H1 (cell line): ENCODE results near the gene KRTAP3-1. TPM values are rescaled to one million over a fixed set of nuclear protein-coding genes. Genes with fewer than 3 reads are reported as not detected.

Experiments
- CTCF ChIA-PET: fragments of 300-600 bp; sonication (Branson Sonifier 250); formaldehyde crosslinking; loops from one replicate; lab custom pipeline; 2021; ENCODE audit not compliant: partially characterized antibody; lab: Charles Lee
- POLR2A ChIA-PET: fragments of 300-600 bp; sonication (Branson Sonifier 250); formaldehyde crosslinking; loops from one replicate; lab custom pipeline; 2021; ENCODE audit warnings: inconsistent platforms; ENCODE audit not compliant: partially characterized antibody; lab: Charles Lee
- DNase-seq, 2 experiments: peaks; one replicate each; pipeline versions ENCODE4 v3.0.0 to v3.0.0-alpha.2; 2010 to 2022; ENCODE audit warnings: low spot score in 2 of 2, low read depth in 1 of 2, mixed read lengths in 1 of 2
- FAIRE-seq: peaks from 2 replicates; lab custom pipeline; 2011; peaks lifted over from hg19 to GRCh38; lab: Jason Lieb, UNC
- H2AFZ ChIP-seq: 2 replicates; pipeline ENCODE4 v1.8.1; 2012; ENCODE audit warnings: low read length, inconsistent platforms
- H2AK5ac ChIP-seq: 2 replicates; pipeline ENCODE4 v1.6.1; 2013; ENCODE audit warnings: low read depth, low read length
- H2BK120ac ChIP-seq: replicated peaks from 2 replicates; pipeline ENCODE3; 2013; ENCODE audit warnings: low read depth, low read length, inconsistent platforms
- H2BK12ac ChIP-seq: 2 replicates; pipeline ENCODE4 v1.6.1; 2013; ENCODE audit warnings: low read depth, low read length
- H2BK15ac ChIP-seq: 2 replicates; pipeline ENCODE4 v1.6.1; 2013; ENCODE audit warnings: low read length
- H2BK20ac ChIP-seq: 2 replicates; pipeline ENCODE4 v1.6.1; 2013; ENCODE audit warnings: low read length
- H2BK5ac ChIP-seq: 2 replicates; pipeline ENCODE4 v1.6.1; 2013; ENCODE audit warnings: low read depth, low read length
- H3K14ac ChIP-seq: 2 replicates; pipeline ENCODE4 v1.6.1; 2013; ENCODE audit warnings: inconsistent platforms; ENCODE audit not compliant: insufficient read length
- H3K18ac ChIP-seq: 2 replicates; pipeline ENCODE4 v1.6.1; 2013; ENCODE audit warnings: low read length; ENCODE audit errors: extremely low read depth
- H3K23ac ChIP-seq: 2 replicates; pipeline ENCODE4 v1.6.1; 2013; ENCODE audit warnings: inconsistent platforms; ENCODE audit not compliant: insufficient read length
- H3K23me2 ChIP-seq: 2 replicates; pipeline ENCODE4 v1.6.1; 2013; ENCODE audit warnings: low read depth, low read length
- H3K27ac ChIP-seq: 2 replicates; pipeline ENCODE4 v1.6.1; 2011; ENCODE audit warnings: low read depth, low read length, inconsistent platforms
- H3K27me3 ChIP-seq, 4 experiments: replicated peaks in 1 of 4; 1 replicate in 1 of 4; 2 replicates in 3 of 4; pipeline versions ENCODE4 v1.6.1 to v1.8.1; 2011 to 2013; ENCODE audit warnings: low read length in 3 of 4, mild to moderate bottlenecking in 3 of 4, inconsistent platforms in 2 of 4, mixed read lengths in 2 of 4, moderate library complexity in 1 of 4; ENCODE audit not compliant: control insufficient read depth in 3 of 4, insufficient read depth in 3 of 4; ENCODE audit errors: extremely low read depth in 1 of 4
- H3K36me3 ChIP-seq, 4 experiments: 2 replicates each; pipeline versions ENCODE4 v1.6.1 to v1.8.1; 2011 to 2013; ENCODE audit warnings: mild to moderate bottlenecking in 4 of 4, low read length in 3 of 4, moderate library complexity in 2 of 4, control low read depth in 1 of 4, inconsistent platforms in 1 of 4; ENCODE audit not compliant: insufficient read depth in 4 of 4, control insufficient read depth in 2 of 4
- H3K4ac ChIP-seq: replicated peaks from 2 replicates; pipeline ENCODE3; 2013; ENCODE audit warnings: low read length, low read depth, mixed read lengths, inconsistent platforms; ENCODE audit not compliant: insufficient read length
- H3K4me1 ChIP-seq, 4 experiments: replicated peaks in 1 of 4; 1 replicate in 1 of 4; 2 replicates in 3 of 4; pipeline versions ENCODE4 v1.6.1 to v1.8.1; 2011 to 2013; ENCODE audit warnings: low read length in 3 of 4, inconsistent platforms in 2 of 4, mixed read lengths in 1 of 4; ENCODE audit not compliant: insufficient read depth in 4 of 4, control insufficient read depth in 3 of 4
- H3K4me2 ChIP-seq, 2 experiments: 2 replicates each; pipeline versions ENCODE4 v1.6.1 to v1.8.1; 2011 to 2013; ENCODE audit warnings: low read depth in 2 of 2, low read length in 2 of 2, control low read depth in 1 of 2, inconsistent platforms in 1 of 2, mild to moderate bottlenecking in 1 of 2; ENCODE audit not compliant: insufficient read depth in 1 of 2
- H3K4me3 ChIP-seq, 4 experiments: fragments of 200-600, 300-600 bp in 1 of 4; sonication (generic), shearing (Covaris generic), sonication (Bioruptor Twin) in 1 of 4; 2 replicates each; pipeline versions ENCODE4 v1.5.1 to v1.8.1; 2011 to 2016; ENCODE audit warnings: low read length in 4 of 4, low read depth in 3 of 4, control low read depth in 2 of 4, inconsistent platforms in 2 of 4, mild to moderate bottlenecking in 2 of 4, mixed read lengths in 1 of 4, moderate library complexity in 1 of 4; ENCODE audit not compliant: insufficient read depth in 2 of 4; ENCODE audit errors: extremely low read depth in 1 of 4
- H3K56ac ChIP-seq: replicated peaks from 2 replicates; pipeline ENCODE3; 2013; ENCODE audit warnings: low read depth, mild to moderate bottlenecking, mixed read lengths, low read length, inconsistent platforms; ENCODE audit not compliant: insufficient read length
- H3K79me1 ChIP-seq: 2 replicates; pipeline ENCODE4 v1.6.1; 2013; ENCODE audit warnings: low read depth, low read length, control low read depth
- H3K79me2 ChIP-seq, 2 experiments: 2 replicates each; pipeline versions ENCODE4 v1.6.1 to v1.8.1; 2012 to 2013; ENCODE audit warnings: low read length in 2 of 2, mild to moderate bottlenecking in 2 of 2, inconsistent platforms in 1 of 2; ENCODE audit not compliant: insufficient read depth in 2 of 2, control insufficient read depth in 1 of 2
- H3K9ac ChIP-seq, 4 experiments: replicated peaks in 1 of 4; 1 replicate in 1 of 4; 2 replicates in 3 of 4; pipeline versions ENCODE4 v1.6.1 to v1.8.1; 2011 to 2013; ENCODE audit warnings: low read depth in 3 of 4, low read length in 3 of 4, control low read depth in 2 of 4, mild to moderate bottlenecking in 2 of 4, moderate library complexity in 2 of 4, inconsistent platforms in 1 of 4; ENCODE audit errors: extremely low read depth in 1 of 4
- H3K9me3 ChIP-seq, 2 experiments: 2 replicates each; pipeline versions ENCODE4 v1.6.1 to v1.8.1; 2012 to 2013; ENCODE audit warnings: mild to moderate bottlenecking in 2 of 2, moderate library complexity in 2 of 2, control low read depth in 1 of 2, inconsistent platforms in 1 of 2, low read depth in 1 of 2, low read length in 1 of 2, mixed read lengths in 1 of 2; ENCODE audit not compliant: insufficient read depth in 2 of 2
- H4K20me1 ChIP-seq, 2 experiments: replicated peaks in 1 of 2; 2 replicates each; pipeline versions ENCODE3 to v1.8.1; 2011 to 2013; ENCODE audit warnings: inconsistent platforms in 2 of 2, low read length in 2 of 2, mild to moderate bottlenecking in 1 of 2; ENCODE audit not compliant: insufficient read depth in 2 of 2, control insufficient read depth in 1 of 2
- H4K5ac ChIP-seq: 2 replicates; pipeline ENCODE4 v1.6.1; 2013; ENCODE audit warnings: low read length, low read depth, mixed read lengths, inconsistent platforms; ENCODE audit not compliant: insufficient read length
- H4K8ac ChIP-seq: 2 replicates; pipeline ENCODE4 v1.8.0; 2013; ENCODE audit warnings: mild to moderate bottlenecking, moderate library complexity, low read length, inconsistent platforms; ENCODE audit not compliant: insufficient read depth; ENCODE audit errors: extremely low read depth
- H4K91ac ChIP-seq: replicated peaks from 2 replicates; pipeline ENCODE3; 2013; ENCODE audit warnings: low read length, mixed read lengths, inconsistent platforms; ENCODE audit not compliant: insufficient read length
- CTCF ChIP-seq, 3 experiments: IDR thresholded peaks; 1 replicate in 2 of 3; 2 replicates in 1 of 3; pipeline versions ENCODE4 v1.5.1 to v1.6.1; 2011; ENCODE audit warnings: low read length in 3 of 3, mild to moderate bottlenecking in 3 of 3, inconsistent platforms in 2 of 3, low read depth in 1 of 3, moderate library complexity in 1 of 3; ENCODE audit not compliant: insufficient read depth in 1 of 3; ENCODE audit errors: control extremely low read depth in 1 of 3
- EGR1 ChIP-seq: IDR thresholded peaks from 2 replicates; pipeline ENCODE4 v1.6.1; 2011; ENCODE audit warnings: low read depth, low read length, borderline replicate concordance
- GABPA ChIP-seq: IDR thresholded peaks from 2 replicates; pipeline ENCODE4 v1.6.1; 2011; ENCODE audit warnings: mild to moderate bottlenecking, low read length, moderate library complexity, borderline replicate concordance; ENCODE audit not compliant: insufficient read depth
- NANOG ChIP-seq: IDR thresholded peaks from 2 replicates; pipeline ENCODE4 v1.6.1; 2011; ENCODE audit warnings: low read length, low read depth, mild to moderate bottlenecking, inconsistent platforms; ENCODE audit not compliant: insufficient read depth, poor library complexity, severe bottlenecking
- PHF8 ChIP-seq: fragments of 200-600 bp; sonication (generic); conservative IDR thresholded peaks from 2 replicates; pipeline ENCODE4 v1.7.1; 2012; ENCODE audit warnings: low read depth, mild to moderate bottlenecking, inconsistent platforms, low read length, moderate library complexity
- YY1 ChIP-seq: IDR thresholded peaks from 2 replicates; pipeline ENCODE4 v1.6.1; 2011; ENCODE audit warnings: low read depth, mild to moderate bottlenecking, low read length
- WGBS, 2 experiments: shearing (Covaris generic) in 1 of 2; methylation state at CpG; one replicate each; pipeline versions ENCODE4 v1.1.6 to v1.1.7; 2013 to 2015; ENCODE audit warnings: low lambda C conversion rate in 2 of 2, mixed read lengths in 2 of 2, inconsistent platforms in 1 of 2, low coverage in 1 of 2, missing lambda C conversion rate in 1 of 2; ENCODE audit not compliant: insufficient replicate concordance in 2 of 2, insufficient coverage in 1 of 2, insufficient read length in 1 of 2; ENCODE audit errors: extremely low coverage in 1 of 2, missing lambda C conversion rate in 1 of 2; 5-methylcytosine and 5-hydroxymethylcytosine counted together
- polyA plus RNA-seq, 7 experiments: library from polyadenylated mRNA; depleted of rRNA in 3 of 7; stranded (reverse) in 5 of 7; unstranded in 2 of 7; fragments of >200 nt in 5 of 7; fragments of 200-250 nt in 2 of 7; gene quantifications; 1 replicate in 5 of 7; 2 replicates in 1 of 7; 4 replicates in 1 of 7; pipeline versions ENCODE4 v1.2.1 to v1.2.3, GENCODE V29; 2011 to 2013; ENCODE audit warnings: missing spikeins in 2 of 7, mixed read lengths in 2 of 7
- total RNA-seq: library from RNA; stranded (reverse); fragmentation: NEBNext Ultra II Directional; extraction: Animal tissue kit (Norgen Biotek cat#: 25700); gene quantifications from 2 replicates; pipeline ENCODE4 v1.2.1, GENCODE V29; 2021

The KRTAP3-1 gene
- total and polyA plus RNA-seq, 2 of the 8 experiments (the other 6 are each of a cell fraction or from before 2014, with no cell fraction given), result not detected

GRCh38 chr17:40978575-40979151 lies 30.3 kb downstream of the KRTAP3-1 start:
- H2BK5ac ChIP-seq, result no peak overlapping the region
- no peaks in the 10 kb centered on the region for H3K79me2 ChIP-seq
- H3K27ac ChIP-seq, result no peak overlapping the region
- no peak overlapping the region for H2BK120ac ChIP-seq
- no peak overlapping the region for H3K4me2 ChIP-seq
- H4K91ac ChIP-seq, result no peak overlapping the region
- H3K36me3 ChIP-seq, result no peaks in the 10 kb centered on the region
- H2BK15ac ChIP-seq, result no peak overlapping the region
- ChIA-PET CTCF (interaction anchor here (0.6 to 5.4 kb wide), 5 partner anchors 16 to 344 kb away, joined by 3 to 34 read pairs (median 3); no protein-coding TSS in a partner anchor), POLR2A (interaction anchor here (0.6 kb wide), 1 partner anchor 42 kb away, joined by 3 read pairs; no protein-coding TSS in a partner anchor)
- 96% methylated on average over 13 of the region's 13 CpGs; no CpG with 5 or more reads in 1 of the 2 experiments for WGBS, 2 experiments
- no peak overlapping the region for H3K9ac ChIP-seq
- H3K4ac ChIP-seq, result no peak overlapping the region
- peak overlapping the region; percentile 33; the same call in 1 of the 2 replicates for H2AFZ ChIP-seq
- no peaks in the 10 kb centered on the region for H3K27me3 ChIP-seq
- no peak overlapping the region for H4K5ac ChIP-seq
- H3K14ac ChIP-seq, result no peak overlapping the region
- no peak overlapping the region for H3K18ac ChIP-seq
- peak overlapping the region; percentile 35; the same call in 1 of the 2 replicates for H4K8ac ChIP-seq
- peaks cover 3 to 8% (median 6%) of the 10 kb centered on the region in 4 experiments; a peak in 4 of 7 replicates for H3K4me1 ChIP-seq
- H4K20me1 ChIP-seq, result no peaks in the 10 kb centered on the region
- H3K9me3 ChIP-seq, result no peaks in the 10 kb centered on the region
- no peak overlapping the region for H3K4me3 ChIP-seq
- DNase-seq, result no peak
- no peak overlapping the region for H2BK12ac ChIP-seq
- H3K79me1 ChIP-seq, result no peaks in the 10 kb centered on the region
- no peaks in the 10 kb centered on the region for H3K23me2 ChIP-seq
- no peak overlapping the region for H2BK20ac ChIP-seq
- no peak overlapping the region for H3K23ac ChIP-seq
- H3K56ac ChIP-seq, result no peak overlapping the region
- H2AK5ac ChIP-seq, result no peak overlapping the region
- no peak for FAIRE-seq
- TF ChIP-seq GABPA (no peak), CTCF (IDR thresholded peaks at IDR 0.05; ENCODE audit: control extremely low read depth in 1 of 3, insufficient read depth in 1 of 3, low read depth in 1 of 3, low read length in 3 of 3) (no peak), PHF8 (no peak), NANOG (no peak), EGR1 (no peak), YY1 (no peak)
